HepG2 (cell line): ENCODE results near the gene ADGRG1. TPM values are rescaled to one million over a fixed set of nuclear protein-coding genes. Genes with fewer than 3 reads are reported as not detected.
A peak's percentile ranks its signal among the peaks of the same experiment; 100 is the strongest.

Experiments
- NFE2L1 ChIP-seq: sonication (generic); formaldehyde crosslinking; IDR thresholded peaks from 2 replicates; pipeline ENCODE4 v1.4.0; 2020; ENCODE audit warnings: missing genetic modification reagents, mild to moderate bottlenecking, borderline replicate concordance
- NFYB ChIP-seq: sonication (generic); formaldehyde crosslinking; IDR thresholded peaks from 2 replicates; pipeline ENCODE4 v1.4.0; 2020; ENCODE audit warnings: missing genetic modification reagents
- SOX6 ChIP-seq, 2 experiments: fragments of 450-650 bp in 1 of 2; sonication (generic) in 1 of 2; formaldehyde crosslinking in 1 of 2; IDR thresholded peaks; 2 replicates each; pipeline versions ENCODE4 v1.4.0 to v1.6.1; 2017 to 2020; ENCODE audit warnings: antibody characterized with exemption in 1 of 2, mild to moderate bottlenecking in 1 of 2, missing genetic modification reagents in 1 of 2
- SYNCRIP ChIP-seq: fragments of 200-400 bp; formaldehyde crosslinking; IDR thresholded peaks from 2 replicates; pipeline ENCODE4 v1.6.1; 2018; ENCODE audit warnings: mild to moderate bottlenecking, low read depth, low read length; ENCODE audit not compliant: insufficient read depth
- TBP ChIP-seq: sonication (generic); formaldehyde crosslinking; IDR thresholded peaks from 2 replicates; pipeline ENCODE4 v1.5.0; 2020; ENCODE audit warnings: missing genetic modification reagents
- ZFP36L1 ChIP-seq: sonication (generic); formaldehyde crosslinking; IDR thresholded peaks from 2 replicates; pipeline ENCODE4 v1.8.0; 2022; ENCODE audit warnings: mild to moderate bottlenecking, missing genetic modification reagents, moderate library complexity
- ZFP41 ChIP-seq: sonication (generic); formaldehyde crosslinking; IDR thresholded peaks from 2 replicates; pipeline ENCODE4 v1.4.0; 2020; ENCODE audit warnings: mild to moderate bottlenecking, missing genetic modification reagents, borderline replicate concordance
- ZFP90 ChIP-seq: sonication (generic); formaldehyde crosslinking; IDR thresholded peaks from 2 replicates; pipeline ENCODE4 v1.8.0; 2022; ENCODE audit warnings: missing genetic modification reagents, mild to moderate bottlenecking, inconsistent platforms, borderline replicate concordance
- ZNF121 ChIP-seq: sonication (generic); formaldehyde crosslinking; IDR thresholded peaks from 2 replicates; pipeline ENCODE4 v1.5.0; 2020; ENCODE audit warnings: mild to moderate bottlenecking, missing genetic modification reagents
- ZNF674 ChIP-seq: sonication (generic); formaldehyde crosslinking; IDR thresholded peaks from 2 replicates; pipeline ENCODE4 v1.5.0; 2020; ENCODE audit warnings: low read depth, mild to moderate bottlenecking, missing genetic modification reagents
- ZNF781 ChIP-seq: sonication (generic); formaldehyde crosslinking; IDR thresholded peaks from 2 replicates; pipeline ENCODE4 v1.5.1; 2020; ENCODE audit warnings: borderline replicate concordance, mild to moderate bottlenecking, missing genetic modification reagents; ENCODE audit errors: not compliant biosample characterization
- ZSCAN25 ChIP-seq: sonication (generic); formaldehyde crosslinking; IDR thresholded peaks from 2 replicates; pipeline ENCODE4 v1.8.0; 2022; ENCODE audit warnings: mild to moderate bottlenecking, missing genetic modification reagents
- polyA plus RNA-seq, 8 experiments: library from polyadenylated mRNA; depleted of rRNA in 3 of 8; stranded (reverse) in 7 of 8; unstranded in 1 of 8; fragments of >200 nt; fragmentation: Illumina TruSeq in 4 of 8; extraction: Trizol in 4 of 8; gene quantifications; 2 replicates each; pipeline versions ENCODE4 v1.2.1 to v1.2.3, GENCODE V29; 2011 to 2016; ENCODE audit warnings: low read depth in 4 of 8, missing spikeins in 1 of 8, mixed read lengths in 1 of 8; ENCODE audit not compliant: insufficient read depth in 1 of 8
- total RNA-seq, 5 experiments: library from RNA; depleted of rRNA; stranded (reverse); fragments of >200 nt; fragmentation: Illumina TruSeq; extraction: Trizol; gene quantifications; 2 replicates each; pipeline ENCODE4 v1.2.3, GENCODE V29; 2016; ENCODE audit warnings: low read depth in 1 of 5
- TF ChIP-seq, protein P1 (sequence below): sonication (generic); formaldehyde crosslinking; IDR thresholded peaks from 2 replicates; pipeline ENCODE4 v1.8.0; 2022; ENCODE audit warnings: missing genetic modification reagents, mild to moderate bottlenecking, inconsistent platforms, borderline replicate concordance
- TF ChIP-seq, protein P2 (sequence below), 2 experiments: sonication (generic) in 1 of 2; formaldehyde crosslinking in 1 of 2; IDR thresholded peaks; 2 replicates each; pipeline versions ENCODE4 v1.4.0 to v1.6.1; 2016 to 2020; ENCODE audit warnings: borderline replicate concordance in 1 of 2, low read depth in 1 of 2, mild to moderate bottlenecking in 1 of 2, missing genetic modification reagents in 1 of 2
- TF ChIP-seq, protein P3 (sequence below): sonication (generic); formaldehyde crosslinking; IDR thresholded peaks from 2 replicates; pipeline ENCODE4 v1.4.0; 2020; ENCODE audit warnings: missing genetic modification reagents, low read depth, mild to moderate bottlenecking, borderline replicate concordance
- TF ChIP-seq, protein P4 (sequence below): sonication (generic); formaldehyde crosslinking; IDR thresholded peaks from 2 replicates; pipeline ENCODE4 v1.8.0; 2022; ENCODE audit warnings: mild to moderate bottlenecking, missing genetic modification reagents; ENCODE audit not compliant: insufficient replicate concordance
- TF ChIP-seq, protein P5 (sequence below): IDR thresholded peaks from 2 replicates; pipeline ENCODE4 v1.6.1; 2016; ENCODE audit warnings: low read depth, borderline replicate concordance
- TF ChIP-seq, protein P6 (sequence below): sonication (generic); formaldehyde crosslinking; IDR thresholded peaks from 2 replicates; pipeline ENCODE4 v1.8.1; 2023; ENCODE audit warnings: missing genetic modification reagents, mild to moderate bottlenecking, borderline replicate concordance

The ADGRG1 gene
- total and polyA plus RNA-seq, 2 of the 13 experiments (the other 11 are each of a cell fraction or from before 2014, with no cell fraction given) = 2.7 to 5.9 TPM

DNA sequence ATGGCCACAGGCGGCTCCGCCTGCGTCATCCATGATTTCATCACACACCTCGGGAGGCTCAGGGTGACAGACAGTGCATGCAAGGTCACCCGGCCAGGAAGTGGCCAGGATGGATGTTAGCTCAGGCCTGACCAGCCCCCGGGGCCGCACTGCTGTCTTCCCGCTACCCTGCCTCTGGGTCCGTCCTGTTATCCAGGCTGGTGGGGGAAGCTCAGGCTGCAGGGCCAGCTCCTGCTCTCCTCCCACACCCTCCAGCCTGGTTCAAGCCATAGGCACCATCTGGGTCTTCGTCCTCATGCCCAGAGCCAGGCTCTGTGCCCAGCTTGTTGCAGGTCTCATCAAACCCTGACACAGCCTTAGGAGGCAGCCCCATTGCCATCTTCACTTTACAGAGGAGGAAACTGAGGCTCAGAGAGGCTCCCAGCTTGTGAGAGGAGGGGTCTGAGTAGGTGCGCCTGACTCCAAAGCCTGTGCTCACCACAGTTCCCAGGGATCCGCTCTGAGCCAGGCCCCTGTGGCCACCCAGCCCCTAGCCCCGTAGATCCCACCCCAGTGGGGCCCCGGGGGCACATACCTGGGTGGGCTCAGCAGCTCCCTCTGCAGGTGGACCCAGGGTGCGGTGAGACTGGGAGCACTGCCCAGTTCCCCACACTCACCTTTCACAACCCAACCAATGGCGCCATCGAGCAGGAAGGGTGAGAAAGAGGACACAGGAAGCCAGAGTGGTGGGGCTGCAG is 39.3 kb downstream of the ADGRG1 start (continued):
- TF ChIP-seq, protein P1, sequence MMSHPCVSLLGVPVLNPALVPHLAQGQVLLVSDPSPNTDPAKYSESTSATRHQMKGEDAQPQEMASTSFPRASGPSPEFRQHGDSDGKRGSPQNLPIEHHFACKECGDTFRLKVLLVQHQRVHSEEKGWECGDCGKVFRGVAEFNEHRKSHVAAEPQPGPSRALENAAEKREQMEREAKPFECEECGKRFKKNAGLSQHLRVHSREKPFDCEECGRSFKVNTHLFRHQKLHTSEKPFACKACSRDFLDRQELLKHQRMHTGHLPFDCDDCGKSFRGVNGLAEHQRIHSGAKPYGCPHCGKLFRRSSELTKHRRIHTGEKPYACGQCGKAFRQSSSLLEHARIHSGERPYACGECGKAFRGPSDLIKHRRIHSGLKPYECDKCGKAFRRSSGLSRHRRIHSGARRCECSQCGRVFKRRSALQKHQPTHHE (CRISPR knock-in tag) = no peak
- TF ChIP-seq ZSCAN25 (CRISPR knock-in tag) = peak; percentile 61; the same call in 1 of the 2 replicates
- 0 out of 2 replicates have a peak, but pooled peaks have one; percentile 44 for TF ChIP-seq ZNF121 (CRISPR knock-in tag)
- TF ChIP-seq, protein P2, sequence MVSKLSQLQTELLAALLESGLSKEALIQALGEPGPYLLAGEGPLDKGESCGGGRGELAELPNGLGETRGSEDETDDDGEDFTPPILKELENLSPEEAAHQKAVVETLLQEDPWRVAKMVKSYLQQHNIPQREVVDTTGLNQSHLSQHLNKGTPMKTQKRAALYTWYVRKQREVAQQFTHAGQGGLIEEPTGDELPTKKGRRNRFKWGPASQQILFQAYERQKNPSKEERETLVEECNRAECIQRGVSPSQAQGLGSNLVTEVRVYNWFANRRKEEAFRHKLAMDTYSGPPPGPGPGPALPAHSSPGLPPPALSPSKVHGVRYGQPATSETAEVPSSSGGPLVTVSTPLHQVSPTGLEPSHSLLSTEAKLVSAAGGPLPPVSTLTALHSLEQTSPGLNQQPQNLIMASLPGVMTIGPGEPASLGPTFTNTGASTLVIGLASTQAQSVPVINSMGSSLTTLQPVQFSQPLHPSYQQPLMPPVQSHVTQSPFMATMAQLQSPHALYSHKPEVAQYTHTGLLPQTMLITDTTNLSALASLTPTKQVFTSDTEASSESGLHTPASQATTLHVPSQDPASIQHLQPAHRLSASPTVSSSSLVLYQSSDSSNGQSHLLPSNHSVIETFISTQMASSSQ (IDR thresholded peaks at IDR 0.05; ENCODE audit: low read depth) = 0 out of 2 replicates have a peak, but pooled peaks have one; percentile 42
- TF ChIP-seq, protein P2 (CRISPR knock-in tag; IDR thresholded peaks at IDR 0.05; ENCODE audit: borderline replicate concordance) = peak; percentile 78; the same call in 1 of the 2 replicates
- TF ChIP-seq, protein P3, sequence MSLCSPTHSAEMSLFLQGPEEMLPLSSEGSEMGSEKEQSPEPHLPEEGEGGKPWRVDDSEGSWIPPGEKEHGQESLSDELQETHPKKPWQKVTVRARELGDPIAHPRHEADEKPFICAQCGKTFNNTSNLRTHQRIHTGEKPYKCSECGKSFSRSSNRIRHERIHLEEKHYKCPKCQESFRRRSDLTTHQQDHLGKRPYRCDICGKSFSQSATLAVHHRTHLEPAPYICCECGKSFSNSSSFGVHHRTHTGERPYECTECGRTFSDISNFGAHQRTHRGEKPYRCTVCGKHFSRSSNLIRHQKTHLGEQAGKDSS = peak; percentile 89; the same call in 1 of the 2 replicates
- no peak for TF ChIP-seq ZFP41 (CRISPR knock-in tag)
- no peak for TF ChIP-seq TBP (CRISPR knock-in tag)
- TF ChIP-seq, protein P4, sequence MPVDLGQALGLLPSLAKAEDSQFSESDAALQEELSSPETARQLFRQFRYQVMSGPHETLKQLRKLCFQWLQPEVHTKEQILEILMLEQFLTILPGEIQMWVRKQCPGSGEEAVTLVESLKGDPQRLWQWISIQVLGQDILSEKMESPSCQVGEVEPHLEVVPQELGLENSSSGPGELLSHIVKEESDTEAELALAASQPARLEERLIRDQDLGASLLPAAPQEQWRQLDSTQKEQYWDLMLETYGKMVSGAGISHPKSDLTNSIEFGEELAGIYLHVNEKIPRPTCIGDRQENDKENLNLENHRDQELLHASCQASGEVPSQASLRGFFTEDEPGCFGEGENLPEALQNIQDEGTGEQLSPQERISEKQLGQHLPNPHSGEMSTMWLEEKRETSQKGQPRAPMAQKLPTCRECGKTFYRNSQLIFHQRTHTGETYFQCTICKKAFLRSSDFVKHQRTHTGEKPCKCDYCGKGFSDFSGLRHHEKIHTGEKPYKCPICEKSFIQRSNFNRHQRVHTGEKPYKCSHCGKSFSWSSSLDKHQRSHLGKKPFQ (CRISPR knock-in tag) = no peak
- TF ChIP-seq ZNF674 (CRISPR knock-in tag) = no peak
- no peak for TF ChIP-seq ZFP36L1
- TF ChIP-seq NFE2L1 = no peak
- TF ChIP-seq, protein P5, sequence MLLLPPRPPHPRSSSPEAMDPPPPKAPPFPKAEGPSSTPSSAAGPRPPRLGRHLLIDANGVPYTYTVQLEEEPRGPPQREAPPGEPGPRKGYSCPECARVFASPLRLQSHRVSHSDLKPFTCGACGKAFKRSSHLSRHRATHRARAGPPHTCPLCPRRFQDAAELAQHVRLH (CRISPR knock-in tag) = peak; percentile 94
- TF ChIP-seq SYNCRIP = no peak
- TF ChIP-seq NFYB (CRISPR knock-in tag) = no peak
- no peak for TF ChIP-seq SOX6 (IDR thresholded peaks at IDR 0.05)
- peak; percentile 91 for TF ChIP-seq SOX6 (CRISPR knock-in tag; IDR thresholded peaks at IDR 0.05)
- TF ChIP-seq ZFP90 = no peak
- TF ChIP-seq, protein P6, sequence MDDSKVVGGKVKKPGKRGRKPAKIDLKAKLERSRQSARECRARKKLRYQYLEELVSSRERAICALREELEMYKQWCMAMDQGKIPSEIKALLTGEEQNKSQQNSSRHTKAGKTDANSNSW = no peak
- peak; percentile 50 for TF ChIP-seq ZNF781
